ENCODE measurements around the gene CCDC171. TPM values are rescaled to one million over a fixed set of nuclear protein-coding genes. Genes with fewer than 3 reads are reported as not detected.

The CCDC171 gene
- total RNA-seq, 2 experiments from 2014 or later: 0.49 to 1.1 TPM

DNA sequence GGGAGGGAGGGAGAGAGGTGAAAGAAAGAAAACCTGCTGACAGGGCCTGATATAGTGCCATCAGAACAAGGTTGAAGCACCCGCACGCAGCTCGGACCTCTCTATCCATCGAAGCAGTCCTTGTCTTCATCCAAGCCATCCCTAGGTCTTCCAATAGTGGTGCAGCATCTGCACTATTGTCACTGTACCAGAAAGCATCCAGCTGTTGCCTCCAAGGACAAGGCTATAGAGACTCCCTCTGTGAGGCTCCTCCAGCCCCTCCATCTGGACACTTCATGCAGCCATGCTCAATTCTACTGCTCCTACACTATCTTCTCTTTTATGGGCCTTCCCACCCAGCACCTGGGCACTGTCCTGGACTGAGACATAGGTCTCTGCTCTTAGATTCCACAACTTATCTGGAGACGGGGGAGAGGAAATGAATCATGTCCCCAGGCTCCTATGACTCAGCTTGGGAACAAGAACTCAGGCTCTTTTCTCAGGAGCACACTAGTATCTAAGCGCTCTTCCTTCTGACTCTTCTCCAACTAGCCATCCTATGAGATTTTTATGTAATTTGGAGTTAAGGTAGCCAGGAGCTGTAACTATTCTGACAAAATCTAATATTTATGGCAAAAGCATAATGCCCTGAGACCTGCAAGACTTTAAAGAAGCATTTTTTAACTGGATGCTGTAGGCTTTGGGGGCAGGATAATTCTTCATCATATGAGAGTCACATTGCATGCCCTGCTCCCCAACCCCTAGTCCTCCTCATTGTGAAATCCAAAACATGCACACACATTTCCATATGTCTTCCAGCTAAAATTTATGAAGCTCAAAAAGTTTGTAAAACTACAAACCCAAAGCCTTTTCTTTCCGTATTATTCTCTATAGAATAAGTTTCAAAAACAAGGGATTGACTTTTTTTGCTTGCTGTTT, 446.8 kb downstream of the CCDC171 start:
- Mint-ChIP-seq H3K27me3 (no peaks in the 10 kb centered on the region), H3K36me3 (ENCODE audit: low read depth) (no peaks in the 10 kb centered on the region), H3K9me3 (peaks cover 4% of the 10 kb centered on the region), H3K4me1 (ENCODE audit: low read depth) (no peaks in the 10 kb centered on the region), H3K4me3 (no peak overlapping the region), H3K27ac (no peak overlapping the region)
- ATAC-seq (ENCODE audit: poor library complexity) (no peak), DNase-seq (no peak)
- Histone ChIP-seq H3K36me3 (ENCODE audit: insufficient read depth, low read length) (no peaks in the 10 kb centered on the region), H3K9me3 (ENCODE audit: control insufficient read depth in 1 of 2, insufficient read depth in 1 of 2, low read length in 2 of 2) (peaks cover 4 to 9% of the 10 kb centered on the region in 2 experiments), H3K27me3 (ENCODE audit: control insufficient read depth in 1 of 2, insufficient read depth in 2 of 2, low read length in 2 of 2) (no peaks in the 10 kb centered on the region), H3K4me3 (ENCODE audit: low read length) (no peak overlapping the region), H3K27ac (ENCODE audit: low read depth in 1 of 2, low read length in 2 of 2) (no peak overlapping the region), H3K4me1 (ENCODE audit: insufficient read depth, low read length) (no peaks in the 10 kb centered on the region)
- CTCF ChIA-PET: no interaction called here
- intact Hi-C loops (cut with DNase I, micrococcal nuclease): no loop called here
- POLR2A ChIA-PET: no interaction called here
- TF ChIP-seq, protein P1, sequence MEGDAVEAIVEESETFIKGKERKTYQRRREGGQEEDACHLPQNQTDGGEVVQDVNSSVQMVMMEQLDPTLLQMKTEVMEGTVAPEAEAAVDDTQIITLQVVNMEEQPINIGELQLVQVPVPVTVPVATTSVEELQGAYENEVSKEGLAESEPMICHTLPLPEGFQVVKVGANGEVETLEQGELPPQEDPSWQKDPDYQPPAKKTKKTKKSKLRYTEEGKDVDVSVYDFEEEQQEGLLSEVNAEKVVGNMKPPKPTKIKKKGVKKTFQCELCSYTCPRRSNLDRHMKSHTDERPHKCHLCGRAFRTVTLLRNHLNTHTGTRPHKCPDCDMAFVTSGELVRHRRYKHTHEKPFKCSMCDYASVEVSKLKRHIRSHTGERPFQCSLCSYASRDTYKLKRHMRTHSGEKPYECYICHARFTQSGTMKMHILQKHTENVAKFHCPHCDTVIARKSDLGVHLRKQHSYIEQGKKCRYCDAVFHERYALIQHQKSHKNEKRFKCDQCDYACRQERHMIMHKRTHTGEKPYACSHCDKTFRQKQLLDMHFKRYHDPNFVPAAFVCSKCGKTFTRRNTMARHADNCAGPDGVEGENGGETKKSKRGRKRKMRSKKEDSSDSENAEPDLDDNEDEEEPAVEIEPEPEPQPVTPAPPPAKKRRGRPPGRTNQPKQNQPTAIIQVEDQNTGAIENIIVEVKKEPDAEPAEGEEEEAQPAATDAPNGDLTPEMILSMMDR (IDR thresholded peaks at IDR 0.05): no peak

DNA sequence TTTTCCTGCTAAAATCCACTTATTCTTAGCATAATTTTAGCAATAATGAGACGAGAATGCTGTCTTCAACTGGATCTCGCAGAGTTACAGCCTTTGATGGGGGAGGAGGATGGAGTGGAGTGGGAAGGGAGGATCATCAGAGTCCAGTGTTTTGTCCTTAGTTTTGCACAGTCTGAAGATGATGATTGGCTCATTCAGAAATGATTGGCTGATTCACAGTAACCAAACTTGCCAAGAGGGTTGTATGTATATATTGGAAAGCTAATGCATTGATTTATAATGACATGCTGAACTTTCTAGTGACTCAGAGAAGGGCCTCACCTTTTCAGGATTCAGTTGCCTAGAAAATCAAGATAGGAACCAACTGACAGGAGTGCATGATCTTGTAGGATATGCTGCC, 448.0 kb downstream of the CCDC171 start:
- H3K27ac Mint-ChIP-seq: no peak overlapping the region
- Histone ChIP-seq H3K4me1 (ENCODE audit: insufficient read depth, low read length) (no peaks in the 10 kb centered on the region), H3K9me3 (ENCODE audit: control insufficient read depth in 1 of 2, insufficient read depth in 1 of 2, low read length in 2 of 2) (peaks cover 0 to 4% of the 10 kb centered on the region in 2 experiments), H3K4me3 (ENCODE audit: low read length) (no peak overlapping the region), H3K27ac (ENCODE audit: low read depth in 1 of 2, low read length in 2 of 2) (no peak overlapping the region), H3K27me3 (ENCODE audit: control insufficient read depth in 1 of 2, insufficient read depth in 2 of 2, low read length in 2 of 2) (no peaks in the 10 kb centered on the region), H3K36me3 (ENCODE audit: insufficient read depth, low read length) (no peaks in the 10 kb centered on the region)
- POLR2A ChIA-PET: no interaction called here
- no peaks in the 10 kb centered on the region for H3K36me3 Mint-ChIP-seq (ENCODE audit: low read depth)
- ATAC-seq (ENCODE audit: poor library complexity) (no peak), DNase-seq (no peak)
- no peaks in the 10 kb centered on the region for H3K4me1 Mint-ChIP-seq (ENCODE audit: low read depth)
- no peaks in the 10 kb centered on the region for H3K9me3 Mint-ChIP-seq
- no peaks in the 10 kb centered on the region for H3K27me3 Mint-ChIP-seq
- no peak overlapping the region for H3K4me3 Mint-ChIP-seq
- intact Hi-C loops (cut with DNase I, micrococcal nuclease): no loop called here
- TF ChIP-seq, protein P1 (IDR thresholded peaks at IDR 0.05): no peak
- CTCF ChIA-PET: no interaction called here

DNA sequence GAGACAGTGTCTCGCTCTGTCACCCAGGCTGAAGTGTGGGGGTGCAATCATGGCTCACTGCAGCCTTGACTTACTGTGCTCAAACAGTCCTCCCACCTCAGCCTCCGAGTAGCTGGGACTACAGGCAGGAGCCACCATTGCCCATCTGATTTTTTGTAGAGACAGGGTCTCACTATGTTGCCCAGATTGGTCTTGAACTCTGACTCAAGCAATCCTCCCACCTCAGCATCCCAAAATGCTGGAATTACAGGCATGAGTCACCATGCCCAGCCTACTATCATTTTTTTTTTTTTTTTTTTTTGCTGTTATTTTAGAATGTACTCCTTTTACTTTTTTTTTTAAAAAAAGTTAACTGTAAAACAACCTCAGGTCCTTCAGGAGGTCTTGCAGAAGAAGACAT, 449.0 kb downstream of the CCDC171 start:
- Mint-ChIP-seq H3K27ac (no peak overlapping the region), H3K36me3 (ENCODE audit: low read depth) (no peaks in the 10 kb centered on the region), H3K4me1 (ENCODE audit: low read depth) (no peaks in the 10 kb centered on the region), H3K27me3 (no peaks in the 10 kb centered on the region), H3K9me3 (no peaks in the 10 kb centered on the region), H3K4me3 (no peak overlapping the region)
- intact Hi-C loops (cut with DNase I, micrococcal nuclease): no loop called here
- Histone ChIP-seq H3K4me3 (ENCODE audit: low read length) (no peak overlapping the region), H3K27me3 (ENCODE audit: control insufficient read depth in 1 of 2, insufficient read depth in 2 of 2, low read length in 2 of 2) (no peaks in the 10 kb centered on the region), H3K9me3 (ENCODE audit: control insufficient read depth in 1 of 2, insufficient read depth in 1 of 2, low read length in 2 of 2) (no peaks in the 10 kb centered on the region), H3K36me3 (ENCODE audit: insufficient read depth, low read length) (no peaks in the 10 kb centered on the region), H3K4me1 (ENCODE audit: insufficient read depth, low read length) (no peaks in the 10 kb centered on the region), H3K27ac (ENCODE audit: low read depth in 1 of 2, low read length in 2 of 2) (no peak overlapping the region)
- TF ChIP-seq, protein P1 (IDR thresholded peaks at IDR 0.05): no peak
- ChIA-PET POLR2A (no interaction called here), CTCF (no interaction called here)
- ATAC-seq (ENCODE audit: poor library complexity): no peak
- no peak for DNase-seq
